Gastrocnemius medialis (tissue), 4 donors: Measurements from ENCODE around the gene MDK. TPM values are rescaled to one million over a fixed set of nuclear protein-coding genes. Genes with fewer than 3 reads are reported as not detected.

ENCODE experiments used
- ATAC-seq, 2 donors: fragments of 150-250 bp; one replicate each; pipeline ENCODE4 v1.9.1; 2016
- DNase-seq, 2 donors: peaks; one replicate each; pipeline ENCODE4 v3.0.0-alpha.2; 2019
- H3K27ac ChIP-seq, 4 donors: fragments of 200-600 bp; sonication (generic); 1 replicate in 1 of 4; 2 replicates in 3 of 4; pipeline ENCODE4 v1.5.1; 2016 to 2018; ENCODE audit warnings: mild to moderate bottlenecking in 2 of 4, moderate library complexity in 1 of 4
- H3K27me3 ChIP-seq, 3 donors: fragments of 200-600 bp; sonication (generic) in 2 of 3; 1 replicate in 1 of 3; 2 replicates in 2 of 3; pipeline versions ENCODE4 v1.5.1 to v1.6.0; 2016 to 2019; ENCODE audit warnings: mild to moderate bottlenecking in 1 of 3, moderate library complexity in 1 of 3
- H3K36me3 ChIP-seq, 2 donors: fragments of 200-600 bp; sonication (generic) in 1 of 2; one replicate each; pipeline ENCODE4 v1.5.1; 2017 to 2018
- H3K4me1 ChIP-seq, 2 donors: fragments of 200-600 bp; sonication (generic) in 1 of 2; one replicate each; pipeline ENCODE4 v1.5.1; 2016 to 2017; ENCODE audit warnings: mild to moderate bottlenecking in 2 of 2
- H3K4me3 ChIP-seq, 4 donors: fragments of 200-600 bp; sonication (generic) in 3 of 4; 1 replicate in 1 of 4; 2 replicates in 3 of 4; pipeline ENCODE4 v1.5.1; 2016 to 2019; ENCODE audit warnings: mild to moderate bottlenecking in 2 of 4
- H3K9me3 ChIP-seq, 3 donors: fragments of 200-600 bp; sonication (generic) in 2 of 3; 1 replicate in 1 of 3; 2 replicates in 2 of 3; pipeline ENCODE4 v1.5.1; 2016 to 2019
- POLR2A ChIP-seq, 2 donors: fragments of 450-650 bp; IDR thresholded peaks; one replicate each; pipeline ENCODE4 v1.6.1; 2017; ENCODE audit warnings: antibody characterized with exemption in 2 of 2, mild to moderate bottlenecking in 2 of 2, moderate library complexity in 2 of 2
- in situ Hi-C, 4 donors: fragments of 200-750 bp; cut with MboI; loops; one replicate each; pipeline versions ENCODE4 v1.15.0 to v1.8.0; 2017; ENCODE audit warnings: low sequenced_read_pairs in 4 of 4
- intact Hi-C: fragments of 100-400 bp; cut with DNase I; formaldehyde crosslinking; loops from one replicate; pipeline ENCODE4 v1.15.1; 2023; ENCODE audit warnings: low total_unique reads
- total RNA-seq, 4 donors: library from RNA; depleted of rRNA; stranded (reverse); fragments of >200 nt; gene quantifications; one replicate each; pipeline versions ENCODE4 v1.1.0 to v1.2.3, GENCODE V29; 2016
- TF ChIP-seq, protein P1 (sequence below), 5 experiments: fragments of 450-650 bp in 3 of 5; fragments of 200-600 bp in 2 of 5; sonication (generic) in 2 of 5; IDR thresholded peaks in 4 of 5; conservative IDR thresholded peaks in 1 of 5; 1 replicate in 4 of 5; 2 replicates in 1 of 5; pipeline ENCODE4 v1.5.1; 2016 to 2019; ENCODE audit warnings: antibody characterized with exemption in 5 of 5, mild to moderate bottlenecking in 3 of 5, moderate library complexity in 3 of 5

Gene MDK
- total RNA-seq, 4 donors from 2014 or later: 1.6 to 1.9 TPM; not detected in 2

DNA sequence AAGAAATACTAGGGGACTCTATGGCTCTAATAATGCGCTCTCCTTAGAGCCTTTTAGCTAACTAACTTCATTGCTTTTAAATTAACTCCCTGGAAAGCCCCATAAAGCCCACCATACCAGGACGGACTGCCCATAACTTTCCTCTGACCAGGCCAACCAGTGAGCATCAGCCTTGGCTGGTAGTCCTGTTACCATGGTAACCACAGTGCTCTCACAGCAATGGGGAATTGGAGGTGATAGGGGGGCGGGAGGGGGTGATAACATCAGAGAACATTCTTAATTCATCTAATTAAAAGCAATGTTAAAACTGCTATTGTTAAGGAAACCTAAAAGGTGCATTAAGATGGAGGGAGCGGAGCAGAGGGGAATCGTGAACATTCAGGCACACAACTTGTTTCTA is 37.3 kb downstream of the MDK start:
- H3K27ac ChIP-seq: no peak overlapping the region
- no peaks in the 10 kb centered on the region for H3K9me3 ChIP-seq
- ATAC-seq (no peak), DNase-seq (no peak)
- intact Hi-C loops (no loop called here), in situ Hi-C loops (loop anchor here in 1 of 4 donors (25.0 kb wide), 1 partner anchor 119 kb away; no protein-coding TSS in a partner anchor)
- no peaks in the 10 kb centered on the region for H3K27me3 ChIP-seq
- H3K36me3 ChIP-seq: peaks cover 0 to 33% of the 10 kb centered on the region in 2 donors
- TF ChIP-seq, protein P1, sequence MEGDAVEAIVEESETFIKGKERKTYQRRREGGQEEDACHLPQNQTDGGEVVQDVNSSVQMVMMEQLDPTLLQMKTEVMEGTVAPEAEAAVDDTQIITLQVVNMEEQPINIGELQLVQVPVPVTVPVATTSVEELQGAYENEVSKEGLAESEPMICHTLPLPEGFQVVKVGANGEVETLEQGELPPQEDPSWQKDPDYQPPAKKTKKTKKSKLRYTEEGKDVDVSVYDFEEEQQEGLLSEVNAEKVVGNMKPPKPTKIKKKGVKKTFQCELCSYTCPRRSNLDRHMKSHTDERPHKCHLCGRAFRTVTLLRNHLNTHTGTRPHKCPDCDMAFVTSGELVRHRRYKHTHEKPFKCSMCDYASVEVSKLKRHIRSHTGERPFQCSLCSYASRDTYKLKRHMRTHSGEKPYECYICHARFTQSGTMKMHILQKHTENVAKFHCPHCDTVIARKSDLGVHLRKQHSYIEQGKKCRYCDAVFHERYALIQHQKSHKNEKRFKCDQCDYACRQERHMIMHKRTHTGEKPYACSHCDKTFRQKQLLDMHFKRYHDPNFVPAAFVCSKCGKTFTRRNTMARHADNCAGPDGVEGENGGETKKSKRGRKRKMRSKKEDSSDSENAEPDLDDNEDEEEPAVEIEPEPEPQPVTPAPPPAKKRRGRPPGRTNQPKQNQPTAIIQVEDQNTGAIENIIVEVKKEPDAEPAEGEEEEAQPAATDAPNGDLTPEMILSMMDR (IDR thresholded peaks at IDR 0.05 in 4 of 5, conservative IDR thresholded peaks at IDR 0.05 in 1 of 5): no peak
- no peak for TF ChIP-seq POLR2A (IDR thresholded peaks at IDR 0.05)
- H3K4me1 ChIP-seq: no peaks in the 10 kb centered on the region
- H3K4me3 ChIP-seq: no peak overlapping the region

DNA sequence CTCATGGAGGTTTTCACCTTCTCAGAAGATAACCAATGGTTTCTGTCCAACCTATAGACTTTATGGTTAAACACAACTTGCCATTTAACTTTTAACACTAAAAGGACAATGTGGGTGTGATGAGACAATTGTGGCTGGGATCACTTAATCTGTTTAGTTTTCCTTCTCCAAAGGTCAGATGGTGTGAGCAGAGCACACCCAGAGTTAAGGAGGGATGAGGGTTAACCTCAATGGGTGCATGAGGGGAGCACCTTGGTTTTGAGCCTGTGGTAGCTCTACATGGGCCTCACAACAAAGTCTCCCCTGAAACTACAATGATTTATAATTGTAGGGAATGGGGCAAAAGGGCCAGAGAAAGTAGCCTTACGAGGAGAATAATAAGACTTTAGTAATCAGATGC is 39.0 kb downstream of the MDK start:
- intact Hi-C loops: no loop called here
- in situ Hi-C loops: loop anchor here in 1 of 4 donors (25.0 kb wide), 1 partner anchor 117 kb away; no protein-coding TSS in a partner anchor
- H3K4me1 ChIP-seq: no peaks in the 10 kb centered on the region
- DNase-seq (no peak), ATAC-seq (no peak)
- no peaks in the 10 kb centered on the region for H3K27me3 ChIP-seq
- no peak overlapping the region for H3K4me3 ChIP-seq
- TF ChIP-seq POLR2A (IDR thresholded peaks at IDR 0.05): no peak
- TF ChIP-seq, protein P1 (IDR thresholded peaks at IDR 0.05 in 4 of 5, conservative IDR thresholded peaks at IDR 0.05 in 1 of 5): no peak
- H3K9me3 ChIP-seq: no peaks in the 10 kb centered on the region
- H3K36me3 ChIP-seq: peaks cover 0 to 29% of the 10 kb centered on the region in 2 donors
- no peak overlapping the region for H3K27ac ChIP-seq

DNA sequence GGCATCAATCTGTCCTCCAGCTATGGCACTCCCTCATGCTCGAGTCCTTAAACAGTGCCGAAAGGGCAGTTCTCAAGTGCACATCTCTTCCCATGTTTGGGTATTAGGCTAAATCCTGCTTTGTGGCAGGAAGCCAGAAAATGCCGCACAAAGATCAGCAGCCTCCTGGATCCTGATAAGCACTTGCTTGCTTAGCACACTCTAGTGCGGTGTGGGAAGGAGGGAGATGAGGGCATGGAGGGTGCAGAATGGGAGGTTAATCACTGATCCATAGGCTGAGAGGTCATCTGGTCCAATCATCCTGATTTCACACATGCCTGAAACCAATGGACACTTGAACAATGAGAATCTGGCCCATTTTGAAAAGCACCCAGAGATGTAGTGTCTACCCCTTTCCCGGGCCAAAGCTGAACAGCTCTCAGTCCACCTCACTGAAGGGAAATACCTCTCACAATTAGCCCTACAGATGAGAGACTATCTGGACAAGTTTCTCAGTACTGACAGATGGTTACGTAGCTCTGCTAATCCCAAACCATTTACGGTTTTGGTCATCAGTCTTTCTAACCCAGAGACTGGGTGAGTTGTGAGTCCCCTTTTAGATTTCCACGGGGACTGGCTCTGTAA is 39.9 kb downstream of the MDK start:
- Histone ChIP-seq H3K9me3 (no peaks in the 10 kb centered on the region), H3K27ac (no peak overlapping the region), H3K27me3 (no peaks in the 10 kb centered on the region), H3K36me3 (peaks cover 0 to 22% of the 10 kb centered on the region in 2 donors), H3K4me3 (no peak overlapping the region), H3K4me1 (no peaks in the 10 kb centered on the region)
- DNase-seq (no peak), ATAC-seq (no peak)
- intact Hi-C loops: no loop called here
- TF ChIP-seq, protein P1 (IDR thresholded peaks at IDR 0.05 in 4 of 5, conservative IDR thresholded peaks at IDR 0.05 in 1 of 5): no peak
- TF ChIP-seq POLR2A (IDR thresholded peaks at IDR 0.05): no peak
- in situ Hi-C loops: loop anchor here in 1 of 4 donors (25.0 kb wide), 1 partner anchor 116 kb away; no protein-coding TSS in a partner anchor

DNA sequence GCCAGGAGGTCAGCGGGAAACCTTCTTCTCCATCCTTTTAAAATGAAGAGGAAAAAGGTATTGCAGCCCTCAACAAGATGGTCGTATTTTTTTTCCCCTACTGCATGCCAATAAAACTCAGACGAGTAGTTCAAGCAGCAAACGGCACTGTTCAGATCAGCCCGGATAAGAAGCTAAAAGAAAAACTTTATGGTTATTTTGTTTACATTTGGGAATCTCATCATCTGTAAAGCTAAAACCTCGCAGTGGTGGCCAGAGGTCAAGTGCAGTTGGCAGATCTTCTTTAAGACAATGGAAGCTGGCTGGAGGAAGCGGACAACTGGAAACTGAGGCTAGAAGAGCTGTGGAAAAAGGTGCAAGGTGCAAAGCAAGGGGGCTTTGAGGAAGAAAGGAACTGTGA is 41.1 kb downstream of the MDK start:
- Histone ChIP-seq H3K4me3 (no peak overlapping the region), H3K27me3 (no peaks in the 10 kb centered on the region), H3K27ac (no peak overlapping the region), H3K9me3 (no peaks in the 10 kb centered on the region), H3K36me3 (peaks cover 0 to 10% of the 10 kb centered on the region in 2 donors), H3K4me1 (no peaks in the 10 kb centered on the region)
- no peak for TF ChIP-seq POLR2A (IDR thresholded peaks at IDR 0.05)
- TF ChIP-seq, protein P1 (IDR thresholded peaks at IDR 0.05 in 4 of 5, conservative IDR thresholded peaks at IDR 0.05 in 1 of 5): no peak
- in situ Hi-C loops: loop anchor here in 1 of 4 donors (25.0 kb wide), 1 partner anchor 115 kb away; no protein-coding TSS in a partner anchor
- intact Hi-C loops: no loop called here
- ATAC-seq: no peak
- no peak for DNase-seq
